Endothelial cell of umbilical vein (primary cell): ENCODE results near the gene NRDC. TPM values are rescaled to one million over a fixed set of nuclear protein-coding genes. Genes with fewer than 3 reads are reported as not detected.

Experiments used
- BruUV-seq: library from RNA; stranded (reverse); fragments of 400-500 nt; replicated peaks from 2 replicates; lab custom pipeline; 2021; lab: Mats Ljungman, UMichigan
- CTCF ChIA-PET: fragments of 300-600, 350-600 bp; sonication (Branson Sonifier 250); formaldehyde crosslinking; loops from one replicate; lab custom pipeline; 2021; ENCODE audit warnings: antibody characterized with exemption, inconsistent platforms; lab: Charles Lee
- POLR2A ChIA-PET: fragments of 300-600, 350-600 bp; sonication (Branson Sonifier 250); formaldehyde crosslinking; loops from one replicate; lab custom pipeline; 2021; ENCODE audit warnings: antibody characterized with exemption, inconsistent platforms; lab: Charles Lee
- DNase-seq: peaks from one replicate; pipeline ENCODE4 v3.0.0-alpha.2; 2011; ENCODE audit warnings: low read depth, low spot score
- FAIRE-seq: peaks from 2 replicates; lab custom pipeline; 2011; peaks lifted over from hg19 to GRCh38; lab: Jason Lieb, UNC
- H2AFZ ChIP-seq: 2 replicates; pipeline ENCODE4 v1.6.0; 2012; ENCODE audit warnings: low read depth, low read length, control low read depth, inconsistent platforms
- H3K27ac ChIP-seq: 2 replicates; pipeline ENCODE4 v1.5.1; 2011; ENCODE audit warnings: low read depth, mild to moderate bottlenecking, control low read depth, low read length, moderate library complexity; ENCODE audit not compliant: insufficient read depth
- H3K27me3 ChIP-seq, 2 experiments: 2 replicates each; pipeline versions ENCODE4 v1.6.0 to v1.6.1; 2011; ENCODE audit warnings: low read length in 2 of 2, mixed read lengths in 1 of 2; ENCODE audit not compliant: control insufficient read depth in 2 of 2, insufficient read depth in 2 of 2
- H3K36me3 ChIP-seq, 2 experiments: 2 replicates in 1 of 2; 3 replicates in 1 of 2; pipeline ENCODE4 v1.5.1; 2011; ENCODE audit warnings: low read length in 2 of 2, mild to moderate bottlenecking in 1 of 2, moderate library complexity in 1 of 2; ENCODE audit not compliant: control insufficient read depth in 2 of 2, insufficient read depth in 2 of 2; ENCODE audit errors: extremely low read depth in 1 of 2
- H3K4me1 ChIP-seq: 3 replicates; pipeline ENCODE4 v1.5.1; 2011; ENCODE audit warnings: mild to moderate bottlenecking, low read length; ENCODE audit not compliant: control insufficient read depth, insufficient read depth; ENCODE audit errors: extremely low read depth
- H3K4me2 ChIP-seq: 2 replicates; pipeline ENCODE4 v1.6.1; 2011; ENCODE audit warnings: low read length, control low read depth, mixed read lengths; ENCODE audit not compliant: insufficient read depth
- H3K4me3 ChIP-seq, 3 experiments: fragments of 200-600 bp in 1 of 3; sonication (generic), shearing (Covaris generic) in 1 of 3; replicated peaks in 1 of 3; 2 replicates each; pipeline ENCODE4 v1.5.1; 2011 to 2016; ENCODE audit warnings: control low read depth in 3 of 3, low read length in 3 of 3, mild to moderate bottlenecking in 2 of 3, inconsistent platforms in 1 of 3, low read depth in 1 of 3, moderate library complexity in 1 of 3; ENCODE audit not compliant: insufficient read depth in 1 of 3
- H3K79me2 ChIP-seq: 2 replicates; pipeline ENCODE4 v1.6.0; 2012; ENCODE audit warnings: low read length, inconsistent platforms; ENCODE audit not compliant: control insufficient read depth, insufficient read depth
- H3K9ac ChIP-seq: replicated peaks from 2 replicates; pipeline ENCODE3; 2011; ENCODE audit warnings: low read length, control low read depth; ENCODE audit not compliant: insufficient read depth; ENCODE audit errors: extremely low read depth
- H3K9me1 ChIP-seq: replicated peaks from 3 replicates; pipeline ENCODE4 v1.6.0; 2011; ENCODE audit warnings: mild to moderate bottlenecking, low read length; ENCODE audit not compliant: control insufficient read depth, insufficient read depth; ENCODE audit errors: extremely low read depth
- H3K9me3 ChIP-seq: replicated peaks from 2 replicates; pipeline ENCODE4 v1.5.1; 2012; ENCODE audit warnings: low read length, inconsistent platforms; ENCODE audit not compliant: control insufficient read depth, insufficient read depth
- H4K20me1 ChIP-seq: replicated peaks from 2 replicates; pipeline ENCODE3; 2011; ENCODE audit warnings: mild to moderate bottlenecking, low read length; ENCODE audit not compliant: control insufficient read depth, insufficient read depth; ENCODE audit errors: extremely low read depth
- EZH2 ChIP-seq: IDR thresholded peaks from 2 replicates; pipeline ENCODE4 v1.6.1; 2012; ENCODE audit warnings: borderline replicate concordance, low read depth, mild to moderate bottlenecking, moderate library complexity, low read length, inconsistent platforms; ENCODE audit not compliant: severe bottlenecking
- FOS ChIP-seq: IDR thresholded peaks from 2 replicates; pipeline ENCODE4 v1.6.1; 2011; ENCODE audit warnings: mild to moderate bottlenecking, low read length, moderate library complexity, borderline replicate concordance; ENCODE audit not compliant: insufficient read depth
- GATA2 ChIP-seq: IDR thresholded peaks from 2 replicates; pipeline ENCODE4 v1.7.0; 2011; ENCODE audit warnings: low read depth, mild to moderate bottlenecking, moderate library complexity, mixed read lengths, low read length; ENCODE audit not compliant: insufficient read length, insufficient read depth
- JUN ChIP-seq: IDR thresholded peaks from 2 replicates; pipeline ENCODE4 v1.6.1; 2011; ENCODE audit warnings: borderline replicate concordance, low read depth; ENCODE audit not compliant: insufficient read length, insufficient read depth
- MAX ChIP-seq: IDR thresholded peaks from 2 replicates; pipeline ENCODE4 v1.6.1; 2011; ENCODE audit not compliant: insufficient read depth, insufficient read length
- MYC ChIP-seq: IDR thresholded peaks from one replicate; pipeline ENCODE4 v1.6.1; 2011; ENCODE audit warnings: mild to moderate bottlenecking, low read depth, low read length
- POLR2A ChIP-seq: IDR thresholded peaks from 2 replicates; pipeline ENCODE4 v1.6.1; 2012; ENCODE audit warnings: low read depth, mild to moderate bottlenecking, control low read depth, low read length
- POLR2AphosphoS5 ChIP-seq: IDR thresholded peaks from 2 replicates; pipeline ENCODE4 v1.6.1; 2012; ENCODE audit warnings: low read depth, mild to moderate bottlenecking, control low read depth, low read length, moderate library complexity; ENCODE audit not compliant: insufficient read depth
- dilution Hi-C: fragments of 300-500 bp; cut with MboI; formaldehyde crosslinking; loops from one replicate; pipeline ENCODE4 v1.15.0; 2019; ENCODE audit warnings: low sequenced_read_pairs; ENCODE audit not compliant: extremely low pct_ligation_motif_present
- intact Hi-C: fragments of 100-400 bp; cut with micrococcal nuclease; formaldehyde crosslinking; loops from one replicate; pipeline ENCODE4 v1.10.0; 2022
- polyA plus RNA-seq, 4 experiments: library from polyadenylated mRNA; depleted of rRNA in 3 of 4; stranded (reverse) in 3 of 4; unstranded in 1 of 4; fragments of >200 nt; gene quantifications; 2 replicates each; pipeline versions ENCODE4 v1.2.1 to v1.2.3, GENCODE V29; 2011 to 2012; ENCODE audit warnings: missing spikeins in 1 of 4
- total RNA-seq: library from RNA; stranded (reverse); gene quantifications from 2 replicates; pipeline ENCODE4 v1.2.3, GENCODE V29; 2021
- TF ChIP-seq, protein P1 (sequence below), 2 donors: IDR thresholded peaks; 1 replicate in 1 of 2; 2 replicates in 1 of 2; pipeline ENCODE4 v1.5.1; 2011; ENCODE audit warnings: low read length in 2 of 2, mild to moderate bottlenecking in 2 of 2, moderate library complexity in 2 of 2, control low read depth in 1 of 2, inconsistent platforms in 1 of 2, low read depth in 1 of 2; ENCODE audit not compliant: insufficient read depth in 1 of 2; ENCODE audit errors: extremely low read depth in 1 of 2

The NRDC gene
- total and polyA plus RNA-seq, 2 donors (not counting 3 experiments of a cell fraction or from before 2014, with no cell fraction given) = 41.8 to 146 TPM

DNA sequence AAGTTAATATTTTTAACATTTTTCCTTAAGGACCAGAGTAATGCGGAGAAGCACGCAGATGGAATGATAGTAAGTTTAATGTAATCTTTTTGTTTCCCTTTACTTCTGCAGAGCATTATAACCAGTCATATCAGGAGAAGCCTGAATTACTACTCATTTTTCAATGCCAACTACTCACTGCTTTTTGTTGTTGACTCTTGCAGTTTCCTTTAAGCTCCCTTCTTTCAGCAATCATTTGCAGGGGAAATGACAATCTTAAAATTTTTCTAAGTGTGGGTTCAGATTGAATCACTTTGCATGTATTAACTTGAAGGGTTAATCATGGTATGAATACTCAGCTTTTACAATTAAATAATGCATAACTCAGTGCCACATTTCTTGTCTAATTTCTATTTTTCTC is 122.2 kb downstream of the NRDC start:
- Histone ChIP-seq H3K36me3 (peaks cover 3 to 6% of the 10 kb centered on the region in 2 experiments), H3K9me1 (no peaks in the 10 kb centered on the region), H3K27ac (no peak overlapping the region), H2AFZ (no peak overlapping the region), H3K79me2 (no peaks in the 10 kb centered on the region), H3K4me1 (peaks cover 9% of the 10 kb centered on the region), H3K9me3 (no peaks in the 10 kb centered on the region), H3K4me2 (no peak overlapping the region), H3K27me3 (no peaks in the 10 kb centered on the region), H4K20me1 (no peaks in the 10 kb centered on the region), H3K9ac (no peak overlapping the region), H3K4me3 (no peak overlapping the region)
- intact Hi-C loops = no loop called here
- ChIA-PET POLR2A (no interaction called here), CTCF (no interaction called here)
- DNase-seq = no peak
- TF ChIP-seq, protein P1, sequence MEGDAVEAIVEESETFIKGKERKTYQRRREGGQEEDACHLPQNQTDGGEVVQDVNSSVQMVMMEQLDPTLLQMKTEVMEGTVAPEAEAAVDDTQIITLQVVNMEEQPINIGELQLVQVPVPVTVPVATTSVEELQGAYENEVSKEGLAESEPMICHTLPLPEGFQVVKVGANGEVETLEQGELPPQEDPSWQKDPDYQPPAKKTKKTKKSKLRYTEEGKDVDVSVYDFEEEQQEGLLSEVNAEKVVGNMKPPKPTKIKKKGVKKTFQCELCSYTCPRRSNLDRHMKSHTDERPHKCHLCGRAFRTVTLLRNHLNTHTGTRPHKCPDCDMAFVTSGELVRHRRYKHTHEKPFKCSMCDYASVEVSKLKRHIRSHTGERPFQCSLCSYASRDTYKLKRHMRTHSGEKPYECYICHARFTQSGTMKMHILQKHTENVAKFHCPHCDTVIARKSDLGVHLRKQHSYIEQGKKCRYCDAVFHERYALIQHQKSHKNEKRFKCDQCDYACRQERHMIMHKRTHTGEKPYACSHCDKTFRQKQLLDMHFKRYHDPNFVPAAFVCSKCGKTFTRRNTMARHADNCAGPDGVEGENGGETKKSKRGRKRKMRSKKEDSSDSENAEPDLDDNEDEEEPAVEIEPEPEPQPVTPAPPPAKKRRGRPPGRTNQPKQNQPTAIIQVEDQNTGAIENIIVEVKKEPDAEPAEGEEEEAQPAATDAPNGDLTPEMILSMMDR (IDR thresholded peaks at IDR 0.05; ENCODE audit: extremely low read depth in 1 of 2, insufficient read depth in 1 of 2, low read depth in 1 of 2, low read length in 2 of 2) = no peak
- TF ChIP-seq MAX (no peak), JUN (no peak), POLR2AphosphoS5 (no peak), GATA2 (no peak), FOS (no peak), MYC (no peak), POLR2A (no peak), EZH2 (no peak)
- BruUV-seq = no TSS peak
- dilution Hi-C loops = no loop called here
- FAIRE-seq = no peak
